Lung (tissue), 12 donors: Measurements from ENCODE around the gene ADCY5. TPM values are rescaled to one million over a fixed set of nuclear protein-coding genes. Genes with fewer than 3 reads are reported as not detected.

Experiments used
- ATAC-seq: fragments of 200-7000 bp; cut with Tn5 transposase; one replicate; pipeline ENCODE4 v1.9.1; 2020; ENCODE audit warnings: moderate number of reproducible peaks; ENCODE audit not compliant: insufficient read depth, low FRiP score
- DNase-seq, 3 donors: peaks; one replicate each; pipeline ENCODE4 v3.0.0-alpha.2; 2013 to 2017
- H3K27ac ChIP-seq, 2 donors: one replicate each; pipeline ENCODE4 v1.5.1; 2013; ENCODE audit warnings: mild to moderate bottlenecking in 2 of 2, moderate library complexity in 2 of 2, control low read depth in 1 of 2, inconsistent platforms in 1 of 2, low read depth in 1 of 2, low read length in 1 of 2
- H3K27me3 ChIP-seq, 3 donors: one replicate each; pipeline ENCODE4 v1.5.1; 2013; ENCODE audit warnings: low read length in 2 of 3; ENCODE audit not compliant: control insufficient read depth in 3 of 3, insufficient read depth in 3 of 3
- H3K36me3 ChIP-seq, 4 donors: one replicate each; pipeline ENCODE4 v1.5.1; 2013; ENCODE audit warnings: low read length in 4 of 4, mild to moderate bottlenecking in 1 of 4, moderate library complexity in 1 of 4; ENCODE audit not compliant: control insufficient read depth in 4 of 4, insufficient read depth in 4 of 4
- H3K4me1 ChIP-seq, 5 donors: one replicate each; pipeline ENCODE4 v1.5.1; 2013; ENCODE audit warnings: low read length in 5 of 5, mild to moderate bottlenecking in 2 of 5, moderate library complexity in 1 of 5; ENCODE audit not compliant: control insufficient read depth in 5 of 5, insufficient read depth in 5 of 5
- H3K4me3 ChIP-seq: one replicate; pipeline ENCODE4 v1.5.1; 2013; ENCODE audit warnings: mild to moderate bottlenecking, control low read depth, moderate library complexity
- H3K9ac ChIP-seq, 2 donors: one replicate each; pipeline ENCODE4 v1.5.1; 2013; ENCODE audit warnings: low read length in 2 of 2, control low read depth in 1 of 2; ENCODE audit not compliant: insufficient read depth in 1 of 2
- H3K9me3 ChIP-seq, 4 donors: one replicate each; pipeline ENCODE4 v1.5.1; 2013; ENCODE audit warnings: low read length in 3 of 4, mild to moderate bottlenecking in 1 of 4, moderate library complexity in 1 of 4; ENCODE audit not compliant: control insufficient read depth in 4 of 4, insufficient read depth in 3 of 4
- CTCF ChIP-seq: IDR thresholded peaks from 2 replicates; pipeline ENCODE4 v1.5.1; 2012; ENCODE audit warnings: mild to moderate bottlenecking; ENCODE audit errors: control extremely low read depth, extremely low read depth
- WGBS, 2 donors: extraction: QIAGEN DNeasy Blood & Tissue Kit; methylation state at CpG; one replicate each; pipeline ENCODE4 v1.1.7; 2013; 5-methylcytosine and 5-hydroxymethylcytosine counted together
- polyA plus RNA-seq, 2 donors: library from polyadenylated mRNA; stranded (reverse); fragments of 200-250 nt; gene quantifications; one replicate each; pipeline ENCODE4 v1.2.1, GENCODE V29; 2013
- total RNA-seq, 2 donors: library from RNA; depleted of rRNA in 1 of 2; stranded (reverse); fragments of >200 nt in 1 of 2; gene quantifications; one replicate each; pipeline ENCODE4 v1.2.1, GENCODE V29; 2014 to 2021
- donor health status: control.
- donor health status: control.
- donor health status: Bipolar disorder and iron deficiency.
- donor health status: healthy.
- donor health status: DM: yes; HTN: yes; CAD: no.

ADCY5 gene
- total and polyA plus RNA-seq, 4 donors, result 1.2 to 8.4 (median 2.4) TPM

GRCh38 chr3:123405936-123406510 is 42.9 kb downstream of the ADCY5 start:
- whole genome bisulfite sequencing, 2 donors, result 85 to 96% methylated on average over 8 of the region's 8 CpGs

GRCh38 chr3:123405021-123405420 is 43.9 kb downstream of the ADCY5 start:
- WGBS, 2 donors, result 87 to 95% methylated on average over 11 of the region's 11 CpGs
- no peak for TF ChIP-seq CTCF
- no peak for DNase-seq
- Histone ChIP-seq H3K36me3 (no peaks in the 10 kb centered on the region), H3K27me3 (no peaks in the 10 kb centered on the region), H3K27ac (peak overlapping the region in 1 of 2 donors; percentile 22), H3K9ac (no peak overlapping the region), H3K4me1 (peaks cover 0 to 17% (median 3%) of the 10 kb centered on the region in 5 donors), H3K4me3 (no peak overlapping the region), H3K9me3 (no peaks in the 10 kb centered on the region)
- ATAC-seq, result no peak

More at GRCh38 chr3:123405936-123406510, 42.9 kb downstream of the ADCY5 start:
- DNase-seq, result no peak
- no peaks in the 10 kb centered on the region for H3K27me3 ChIP-seq
- no peaks in the 10 kb centered on the region for H3K36me3 ChIP-seq
- H3K9ac ChIP-seq, result no peak overlapping the region
- no peak for TF ChIP-seq CTCF
- no peak overlapping the region for H3K4me3 ChIP-seq
- no peaks in the 10 kb centered on the region for H3K9me3 ChIP-seq
- peak overlapping the region in 1 of 2 donors; percentile 83 for H3K27ac ChIP-seq
- no peak for ATAC-seq
- H3K4me1 ChIP-seq, result peaks cover 3 to 19% (median 3%) of the 10 kb centered on the region in 5 donors

GRCh38 chr3:123404391-123404790 is 44.5 kb downstream of the ADCY5 start:
- DNase-seq (no peak), ATAC-seq (no peak)
- WGBS, 2 donors, result 59 to 69% methylated on average over 3 of the region's 3 CpGs
- Histone ChIP-seq H3K36me3 (no peaks in the 10 kb centered on the region), H3K9me3 (no peaks in the 10 kb centered on the region), H3K9ac (no peak overlapping the region), H3K4me3 (no peak overlapping the region), H3K27me3 (no peaks in the 10 kb centered on the region), H3K27ac (peak overlapping the region in 1 of 2 donors; percentile 22), H3K4me1 (peaks cover 0 to 13% (median 3%) of the 10 kb centered on the region in 5 donors)
- TF ChIP-seq CTCF, result no peak
